NCI-H774 (cell line): Measurements from ENCODE around the gene HNF4A.
A peak's percentile ranks its signal among the peaks of the same experiment; 100 is the strongest.
"Not testable (repeated sequence)": the region's sequence is repeated elsewhere in the genome, so short reads cannot be mapped to it uniquely, and the experiment has no call there.

Source experiments
- DNase-seq: peaks from one replicate; lab custom pipeline; 2025; lab: John Stamatoyannopoulos, UW

HNF4A gene

GRCh38 chr20:44471481-44471882, 116.0 kb downstream of the HNF4A start:
- no peak for DNase-seq

GRCh38 chr20:44472283-44472682, 116.8 kb downstream of the HNF4A start:
- DNase-seq: not testable (repeated sequence)

- no peak for DNase-seq
These were observed 119.8 kb downstream of the HNF4A start for GRCh38 chr20:44475372-44475693.

GRCh38 chr20:44475694-44476560, 120.4 kb downstream of the HNF4A start, which contains the start of gene TTPAL:
TTPAL (plus strand) TSS chr20:44475874; CDS start chr20:44480000, 4,126 bp downstream.
- DNase-seq: peak; percentile 88

- DNase-seq: no peak
These were observed 121.7 kb downstream of the HNF4A start for GRCh38 chr20:44477151-44477550.

GRCh38 chr20:44478206-44478605, 122.7 kb downstream of the HNF4A start:
- DNase-seq: no peak

GRCh38 chr20:44479643-44480042, 124.1 kb downstream of the HNF4A start:
- DNase-seq: no peak

GRCh38 chr20:44480097-44480496, 124.6 kb downstream of the HNF4A start:
- no peak for DNase-seq

GRCh38 chr20:44481719-44482416, 126.4 kb downstream of the HNF4A start:
- no peak for DNase-seq

- no peak for DNase-seq
These were observed 127.6 kb downstream of the HNF4A start for GRCh38 chr20:44483112-44483511.
